Transverse colon (tissue), 3 donors: ENCODE measurements around the gene HOXB6.

Experiments
- CTCF ChIP-seq, 5 experiments: fragments of 200-600 bp in 3 of 5; fragments of 450-650 bp in 2 of 5; sonication (generic) in 3 of 5; IDR thresholded peaks; 1 replicate in 2 of 5; 2 replicates in 3 of 5; pipeline ENCODE4 v1.5.1; 2016 to 2017; ENCODE audit warnings: antibody characterized with exemption in 5 of 5, inconsistent platforms in 3 of 5, mild to moderate bottlenecking in 2 of 5, moderate library complexity in 1 of 5
- EP300 ChIP-seq: sonication (generic); formaldehyde crosslinking; IDR thresholded peaks from one replicate; pipeline ENCODE4 v1.6.1; 2017; ENCODE audit warnings: antibody characterized with exemption, low read depth
- POLR2A ChIP-seq: fragments of 450-650 bp; IDR thresholded peaks from one replicate; pipeline ENCODE4 v1.6.1; 2016; ENCODE audit warnings: antibody characterized with exemption, mild to moderate bottlenecking, moderate library complexity

GRCh38 chr17:48578616-48579470, 25.9 kb downstream of the HOXB6 start:
- TF ChIP-seq POLR2A (no peak), CTCF (IDR thresholded peaks at IDR 0.05) (no peak), EP300 (no peak)
